Esophagus squamous epithelium (tissue), 5 donors: ENCODE data around the gene OVOL1. TPM values are rescaled to one million over a fixed set of nuclear protein-coding genes. Genes with fewer than 3 reads are reported as not detected.

Experiments used
- DNase-seq: peaks from one replicate; lab custom pipeline; 2025; lab: John Stamatoyannopoulos, UW
- H3K27ac ChIP-seq, 4 donors: fragments of 200-600 bp; sonication (generic); one replicate each; pipeline ENCODE4 v1.5.1; 2016 to 2019; ENCODE audit warnings: mild to moderate bottlenecking in 1 of 4
- H3K27me3 ChIP-seq, 4 donors: fragments of 200-600 bp; sonication (generic); 1 replicate in 3 of 4; 2 replicates in 1 of 4; pipeline versions ENCODE4 v1.5.1 to v1.6.0; 2017 to 2021; ENCODE audit warnings: antibody characterized with exemption in 1 of 4
- H3K36me3 ChIP-seq, 3 donors: fragments of 200-600 bp; sonication (generic); one replicate each; pipeline ENCODE4 v1.5.1; 2016 to 2019
- H3K4me1 ChIP-seq, 3 donors: fragments of 200-600 bp; sonication (generic); one replicate each; pipeline ENCODE4 v1.5.1; 2017 to 2019
- H3K4me3 ChIP-seq, 4 donors: fragments of 200-600 bp; sonication (generic); 1 replicate in 3 of 4; 2 replicates in 1 of 4; pipeline ENCODE4 v1.5.1; 2016 to 2019; ENCODE audit warnings: mild to moderate bottlenecking in 2 of 4, moderate library complexity in 1 of 4
- H3K9me3 ChIP-seq, 3 donors: fragments of 200-600 bp; sonication (generic); one replicate each; pipeline ENCODE4 v1.5.1; 2016 to 2019
- POLR2A ChIP-seq, 4 donors: fragments of 450-650 bp; IDR thresholded peaks; one replicate each; pipeline ENCODE4 v1.6.1; 2017; ENCODE audit warnings: antibody characterized with exemption in 4 of 4, mild to moderate bottlenecking in 4 of 4, moderate library complexity in 3 of 4
- WGBS, 2 donors: methylation state at CpG; one replicate each; pipeline ENCODE4 v1.1.5; 2018; 5-methylcytosine and 5-hydroxymethylcytosine counted together
- intact Hi-C: fragments of 100-400 bp; cut with DNase I; formaldehyde crosslinking; loops from one replicate; pipeline ENCODE4 v1.15.0; 2022
- total RNA-seq, 4 donors: library from RNA; depleted of rRNA; stranded (reverse); fragments of >200 nt; gene quantifications; one replicate each; pipeline ENCODE4 v1.1.0, GENCODE V29; 2016
- TF ChIP-seq, protein P1 (sequence below), 6 experiments: fragments of 450-650 bp in 4 of 6; fragments of 200-600 bp in 2 of 6; sonication (generic) in 2 of 6; IDR thresholded peaks; one replicate each; pipeline ENCODE4 v1.5.1; 2016 to 2019; ENCODE audit warnings: antibody characterized with exemption in 6 of 6, mild to moderate bottlenecking in 4 of 6, moderate library complexity in 4 of 6
- donor health status: DM: yes; HTN: yes; CAD: no.

OVOL1 gene
- total RNA-seq, 4 donors from 2014 or later: 26.5 to 90.9 (median 55.3) TPM

DNA sequence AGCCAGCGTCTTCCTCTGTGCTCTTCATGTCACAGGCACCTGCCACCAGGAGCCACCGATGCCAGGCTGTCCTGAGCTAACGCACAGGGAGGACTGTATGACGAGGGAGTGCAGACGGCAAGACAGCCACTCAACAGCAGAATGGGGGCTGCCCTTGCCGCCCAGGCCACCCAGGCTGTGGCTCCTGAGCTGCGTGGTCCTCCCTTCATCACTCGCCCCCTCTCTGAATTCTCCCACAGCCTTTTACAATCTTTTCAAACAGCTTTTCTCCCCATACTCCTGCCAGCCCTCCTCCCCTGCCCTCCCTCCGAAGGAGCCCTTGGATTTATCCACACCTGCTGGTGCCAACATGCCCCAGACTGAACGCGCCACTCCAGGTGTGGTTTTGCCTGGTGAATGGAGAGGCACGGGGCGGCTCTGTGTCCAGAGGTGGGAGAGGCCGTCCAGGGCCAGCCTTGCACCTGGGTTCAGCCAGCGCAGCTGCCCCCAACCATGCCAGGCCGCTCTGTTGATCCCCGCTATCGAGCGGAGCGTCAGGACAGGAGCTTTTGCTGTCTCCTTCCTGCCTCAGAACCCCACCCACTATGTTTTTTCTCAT is 22.0 kb downstream of the OVOL1 start:
- no peaks in the 10 kb centered on the region for H3K36me3 ChIP-seq
- no peak overlapping the region for H3K4me3 ChIP-seq
- H3K4me1 ChIP-seq: peaks cover 0 to 35% (median 3%) of the 10 kb centered on the region in 3 donors
- no peak overlapping the region for H3K27ac ChIP-seq
- DNase-seq: no peak
- intact Hi-C loops: no loop called here
- H3K9me3 ChIP-seq: no peaks in the 10 kb centered on the region
- WGBS, 2 donors: 26 to 54% methylated on average over 9 of the region's 20 CpGs
- no peak for TF ChIP-seq POLR2A (IDR thresholded peaks at IDR 0.05)
- TF ChIP-seq, protein P1, sequence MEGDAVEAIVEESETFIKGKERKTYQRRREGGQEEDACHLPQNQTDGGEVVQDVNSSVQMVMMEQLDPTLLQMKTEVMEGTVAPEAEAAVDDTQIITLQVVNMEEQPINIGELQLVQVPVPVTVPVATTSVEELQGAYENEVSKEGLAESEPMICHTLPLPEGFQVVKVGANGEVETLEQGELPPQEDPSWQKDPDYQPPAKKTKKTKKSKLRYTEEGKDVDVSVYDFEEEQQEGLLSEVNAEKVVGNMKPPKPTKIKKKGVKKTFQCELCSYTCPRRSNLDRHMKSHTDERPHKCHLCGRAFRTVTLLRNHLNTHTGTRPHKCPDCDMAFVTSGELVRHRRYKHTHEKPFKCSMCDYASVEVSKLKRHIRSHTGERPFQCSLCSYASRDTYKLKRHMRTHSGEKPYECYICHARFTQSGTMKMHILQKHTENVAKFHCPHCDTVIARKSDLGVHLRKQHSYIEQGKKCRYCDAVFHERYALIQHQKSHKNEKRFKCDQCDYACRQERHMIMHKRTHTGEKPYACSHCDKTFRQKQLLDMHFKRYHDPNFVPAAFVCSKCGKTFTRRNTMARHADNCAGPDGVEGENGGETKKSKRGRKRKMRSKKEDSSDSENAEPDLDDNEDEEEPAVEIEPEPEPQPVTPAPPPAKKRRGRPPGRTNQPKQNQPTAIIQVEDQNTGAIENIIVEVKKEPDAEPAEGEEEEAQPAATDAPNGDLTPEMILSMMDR (IDR thresholded peaks at IDR 0.05): no peak
- peaks cover 0 to 56% (median 0%) of the 10 kb centered on the region in 4 donors for H3K27me3 ChIP-seq

DNA sequence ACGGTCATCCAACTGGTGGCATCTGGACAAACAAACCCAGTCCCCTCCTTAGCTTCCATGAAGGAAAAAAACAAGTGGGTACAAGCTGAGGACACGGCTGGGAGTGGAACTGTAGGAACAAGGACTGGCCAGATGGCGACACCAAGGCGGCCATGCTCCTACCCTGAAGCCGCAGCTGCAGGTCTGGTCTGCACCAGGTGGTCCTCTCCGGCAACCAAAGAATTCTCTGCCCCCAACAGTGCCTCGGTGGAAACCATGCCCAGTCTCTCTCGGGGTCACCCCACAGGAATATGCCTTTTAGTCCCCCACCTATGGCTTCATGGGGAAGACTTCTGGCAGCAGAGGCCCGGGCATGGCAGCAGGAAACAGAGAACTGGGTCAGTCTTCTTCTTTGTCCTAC is 22.6 kb downstream of the OVOL1 start:
- no peak for DNase-seq
- Histone ChIP-seq H3K27ac (no peak overlapping the region), H3K4me1 (peaks cover 0 to 35% (median 4%) of the 10 kb centered on the region in 3 donors), H3K27me3 (peaks cover 0 to 49% (median 0%) of the 10 kb centered on the region in 4 donors), H3K36me3 (no peaks in the 10 kb centered on the region), H3K9me3 (no peaks in the 10 kb centered on the region), H3K4me3 (no peak overlapping the region)
- TF ChIP-seq, protein P1 (IDR thresholded peaks at IDR 0.05): no peak
- no peak for TF ChIP-seq POLR2A (IDR thresholded peaks at IDR 0.05)
- 45 to 64% methylated on average over 4 of the region's 9 CpGs for WGBS, 2 donors
- intact Hi-C loops: no loop called here

DNA sequence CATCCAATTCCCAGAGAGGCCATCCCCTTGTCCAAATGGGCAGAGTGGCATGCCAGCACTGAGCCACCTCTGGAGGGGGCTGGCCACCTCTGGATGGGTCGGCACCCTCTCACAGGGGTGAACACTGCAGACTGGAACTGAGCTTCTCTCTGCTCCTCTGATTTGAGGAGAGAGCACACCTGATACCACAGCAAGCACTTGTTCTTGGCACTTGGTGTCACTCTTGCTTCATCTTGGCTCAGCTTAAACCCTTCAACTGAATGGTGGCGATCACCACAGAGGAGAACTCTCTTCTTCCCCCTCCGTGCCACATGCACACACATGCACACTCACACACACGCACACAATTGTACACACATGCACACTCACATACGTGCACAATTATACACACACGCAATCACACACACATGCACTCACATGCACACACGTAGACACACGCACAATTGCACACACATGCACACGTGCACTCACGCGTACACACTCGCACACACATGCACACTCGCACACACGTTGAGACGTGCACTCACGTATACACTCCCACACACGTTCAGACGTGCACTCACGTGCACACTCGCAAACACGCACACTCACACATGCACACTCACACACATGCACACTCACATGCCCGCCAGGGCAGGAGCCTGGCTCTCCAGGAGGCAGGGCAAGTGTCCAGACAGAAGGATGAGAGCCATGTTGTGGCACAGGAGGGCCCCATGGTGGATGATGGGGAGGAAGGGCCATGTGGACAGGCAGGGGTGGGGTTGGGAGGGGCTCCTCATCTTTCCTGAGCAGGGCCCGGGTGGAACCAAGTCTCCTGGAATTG is 23.4 kb downstream of the OVOL1 start:
- Histone ChIP-seq H3K9me3 (no peaks in the 10 kb centered on the region), H3K36me3 (no peaks in the 10 kb centered on the region), H3K4me1 (peaks cover 0 to 42% (median 6%) of the 10 kb centered on the region in 3 donors), H3K27ac (no peak overlapping the region), H3K4me3 (no peak overlapping the region), H3K27me3 (peaks cover 0 to 42% (median 0%) of the 10 kb centered on the region in 4 donors)
- 62 to 68% methylated on average over 21 to 22 of the region's 23 CpGs for WGBS, 2 donors
- intact Hi-C loops: no loop called here
- TF ChIP-seq POLR2A (IDR thresholded peaks at IDR 0.05): no peak
- TF ChIP-seq, protein P1 (IDR thresholded peaks at IDR 0.05): peak in 1 of 6 experiments; percentile 6
- no peak for DNase-seq

DNA sequence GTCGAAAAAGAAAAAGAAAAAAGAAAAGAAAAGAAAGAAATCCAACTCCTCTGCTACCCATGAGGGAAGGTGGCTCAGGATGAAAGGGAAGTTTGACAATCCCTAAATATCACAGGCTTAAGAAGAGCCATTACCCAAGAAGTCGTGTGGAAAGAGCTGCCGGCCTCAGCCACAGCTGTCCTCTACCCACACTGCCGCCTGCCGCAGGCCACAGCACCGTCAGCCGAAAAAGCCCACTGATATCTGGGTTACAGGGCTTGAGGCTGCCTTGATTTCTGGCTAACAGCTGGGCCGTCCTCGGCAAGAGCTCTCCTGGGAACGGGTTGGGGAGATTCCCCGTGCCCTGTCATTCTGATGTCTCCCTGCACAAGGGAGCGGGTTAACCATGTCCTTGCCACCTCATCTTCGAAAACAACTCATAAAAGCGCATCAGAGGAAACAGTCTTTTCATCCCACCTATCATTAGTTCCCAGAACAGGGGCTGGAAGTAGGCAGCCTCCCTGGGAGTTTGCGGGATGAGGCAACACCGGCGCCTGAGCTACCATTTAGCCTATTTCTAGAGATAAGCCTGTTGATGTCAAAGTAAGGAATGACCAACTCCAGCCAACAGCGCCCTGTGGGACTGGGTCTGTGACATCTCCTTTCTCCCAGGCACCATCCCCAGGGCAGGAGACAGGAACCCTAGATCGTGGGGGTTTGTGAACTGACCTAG is 25.1 kb downstream of the OVOL1 start:
- H3K4me1 ChIP-seq: peaks cover 2 to 58% (median 8%) of the 10 kb centered on the region in 3 donors
- 56 to 61% methylated on average over 11 to 15 of the region's 19 CpGs for WGBS, 2 donors
- peaks cover 0 to 26% (median 0%) of the 10 kb centered on the region in 4 donors for H3K27me3 ChIP-seq
- intact Hi-C loops: no loop called here
- TF ChIP-seq, protein P1 (IDR thresholded peaks at IDR 0.05): no peak
- no peak for TF ChIP-seq POLR2A (IDR thresholded peaks at IDR 0.05)
- no peak overlapping the region for H3K27ac ChIP-seq
- H3K9me3 ChIP-seq: no peaks in the 10 kb centered on the region
- no peak overlapping the region for H3K4me3 ChIP-seq
- DNase-seq: no peak
- no peaks in the 10 kb centered on the region for H3K36me3 ChIP-seq
